Urinary bladder (tissue), 4 donors: ENCODE measurements around the gene SH3YL1. TPM values are rescaled to one million over a fixed set of nuclear protein-coding genes. Genes with fewer than 3 reads are reported as not detected.

ENCODE experiments used
- DNase-seq: peaks from one replicate; pipeline ENCODE4 v3.0.0-alpha.2; 2015; ENCODE audit errors: extremely low spot score
- H3K27ac ChIP-seq: one replicate; pipeline ENCODE4 v1.5.1; 2013; ENCODE audit warnings: low read depth, mild to moderate bottlenecking, moderate library complexity
- H3K36me3 ChIP-seq: one replicate; pipeline ENCODE4 v1.6.1; 2013; ENCODE audit warnings: mild to moderate bottlenecking, moderate library complexity; ENCODE audit not compliant: insufficient read depth
- H3K4me1 ChIP-seq: one replicate; pipeline ENCODE4 v1.6.1; 2013; ENCODE audit warnings: mild to moderate bottlenecking, moderate library complexity; ENCODE audit not compliant: insufficient read depth
- H3K4me3 ChIP-seq: one replicate; pipeline ENCODE4 v1.5.1; 2013; ENCODE audit warnings: low read depth, low read length
- WGBS: extraction: QIAGEN DNeasy Blood & Tissue Kit; methylation state at CpG from one replicate; pipeline ENCODE4 v1.1.7; 2013; 5-methylcytosine and 5-hydroxymethylcytosine counted together
- polyA plus RNA-seq: library from polyadenylated mRNA; stranded (reverse); fragments of 200-250 nt; gene quantifications from one replicate; pipeline ENCODE4 v1.2.3, GENCODE V29; 2013
- total RNA-seq: library from RNA; depleted of rRNA; stranded (reverse); fragments of >200 nt; gene quantifications from one replicate; pipeline ENCODE4 v1.2.3, GENCODE V29; 2014
- donor health status: healthy with polysubstance abuse.
- donor health status: healthy.

The SH3YL1 gene
- total and polyA plus RNA-seq, 2 donors: 24.5 to 155 TPM

DNA sequence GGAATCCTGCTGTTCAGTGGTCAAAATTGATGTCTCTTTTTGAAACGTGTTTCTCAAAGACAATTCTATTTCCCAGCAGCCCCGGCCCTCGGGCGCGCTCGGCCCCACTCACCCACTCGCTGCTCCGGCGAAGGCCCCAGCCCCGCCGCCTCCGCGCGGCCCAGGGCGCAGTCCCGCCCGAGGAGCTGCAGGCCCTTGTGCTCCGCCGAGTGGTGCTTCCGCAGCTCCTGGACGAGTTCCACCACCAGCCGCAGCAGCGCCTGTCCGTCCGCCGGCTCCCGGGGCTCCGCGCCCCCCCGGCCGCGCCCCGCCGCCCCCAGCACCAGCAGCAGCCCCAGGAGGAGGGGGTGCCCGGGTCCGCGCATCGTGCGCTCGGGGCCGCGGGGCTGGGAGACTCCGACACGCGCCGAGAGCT lies 23.6 kb upstream of the SH3YL1 start:
- H3K4me1 ChIP-seq: peaks cover 4% of the 10 kb centered on the region
- no peak overlapping the region for H3K27ac ChIP-seq
- H3K4me3 ChIP-seq: peak overlapping the region; percentile 64
- under 1% methylated on average over 46 of the region's 46 CpGs for WGBS
- H3K36me3 ChIP-seq: no peaks in the 10 kb centered on the region
- DNase-seq: no peak

DNA sequence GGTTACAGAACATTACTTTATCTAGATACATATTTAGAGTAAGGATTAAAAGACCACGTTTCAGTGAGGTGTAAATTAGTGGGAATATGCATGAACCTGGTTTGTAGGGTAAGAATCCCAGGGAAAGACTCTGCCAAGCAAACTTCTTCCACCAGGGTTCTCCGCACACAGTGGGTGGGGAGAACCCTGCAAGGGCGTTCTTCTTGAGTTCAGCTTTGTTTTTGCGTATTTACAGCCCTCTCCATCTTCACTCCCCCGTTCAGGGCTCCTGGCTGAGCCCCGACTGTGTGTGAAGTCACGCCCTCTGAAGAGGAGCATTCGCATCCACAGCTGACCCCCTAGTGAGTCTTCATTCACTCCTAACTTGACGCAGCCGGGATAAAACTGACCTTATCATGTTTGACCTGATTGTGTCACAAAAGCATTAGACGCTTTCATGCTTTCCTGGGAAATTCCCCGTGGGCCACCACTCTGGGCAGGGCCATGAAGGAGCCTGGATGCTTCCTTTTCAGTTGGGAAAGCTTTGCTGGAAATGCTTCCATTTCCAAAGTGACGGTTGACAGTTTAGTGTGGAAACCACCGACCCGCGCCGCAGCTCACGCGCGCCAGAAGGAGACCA lies 23.1 kb upstream of the SH3YL1 start:
- Histone ChIP-seq H3K4me1 (peaks cover 4% of the 10 kb centered on the region), H3K4me3 (peak overlapping the region; percentile 64), H3K36me3 (no peaks in the 10 kb centered on the region), H3K27ac (no peak overlapping the region)
- DNase-seq: no peak
- 26% methylated on average over 20 of the region's 20 CpGs for WGBS

DNA sequence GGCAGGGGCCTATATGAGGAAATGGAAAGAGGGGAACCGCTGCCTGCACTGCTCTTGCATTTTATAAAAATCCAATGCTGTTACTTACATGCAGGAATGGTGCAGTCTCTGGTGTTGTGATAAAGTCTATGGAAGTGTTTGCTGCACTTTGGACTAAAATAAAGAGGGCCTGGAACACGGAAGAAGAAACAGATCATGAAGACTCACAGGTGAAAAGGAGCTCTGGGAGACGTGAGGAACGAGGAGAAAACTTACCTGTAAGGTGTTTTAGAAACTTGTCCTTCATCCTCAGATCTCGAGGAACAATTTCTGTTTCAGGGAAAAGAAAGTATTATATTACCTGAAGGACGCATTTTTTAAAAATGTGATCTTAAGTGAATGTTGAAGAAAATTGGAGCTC lies 22.2 kb upstream of the SH3YL1 start:
- H3K4me1 ChIP-seq: peaks cover 4% of the 10 kb centered on the region
- H3K27ac ChIP-seq: no peak overlapping the region
- DNase-seq: no peak
- no peak overlapping the region for H3K4me3 ChIP-seq
- 85% methylated on average over 6 of the region's 6 CpGs for WGBS
- no peaks in the 10 kb centered on the region for H3K36me3 ChIP-seq

DNA sequence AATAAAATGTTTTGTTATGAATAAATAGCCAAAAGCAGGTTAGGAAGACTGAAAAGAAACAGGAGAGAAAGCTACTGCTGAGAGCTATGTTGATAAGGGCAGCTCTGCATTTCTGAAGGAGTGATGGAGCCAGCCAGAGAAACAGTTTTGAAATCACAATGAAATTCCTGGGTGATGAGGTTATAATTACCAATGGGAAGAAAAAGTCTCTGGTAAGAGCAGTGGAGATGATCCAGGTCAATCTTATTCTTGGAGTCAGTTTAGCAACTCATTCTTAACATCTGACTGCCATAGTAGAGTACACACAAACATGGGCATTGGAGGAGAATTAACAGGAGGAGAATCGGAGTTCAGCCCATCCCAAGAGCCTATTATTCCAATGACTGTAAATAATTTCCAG lies 21.7 kb upstream of the SH3YL1 start:
- 59% methylated on average over 1 of the region's 1 CpG for WGBS
- Histone ChIP-seq H3K4me3 (no peak overlapping the region), H3K36me3 (no peaks in the 10 kb centered on the region), H3K27ac (no peak overlapping the region), H3K4me1 (peaks cover 4% of the 10 kb centered on the region)
- no peak for DNase-seq

DNA sequence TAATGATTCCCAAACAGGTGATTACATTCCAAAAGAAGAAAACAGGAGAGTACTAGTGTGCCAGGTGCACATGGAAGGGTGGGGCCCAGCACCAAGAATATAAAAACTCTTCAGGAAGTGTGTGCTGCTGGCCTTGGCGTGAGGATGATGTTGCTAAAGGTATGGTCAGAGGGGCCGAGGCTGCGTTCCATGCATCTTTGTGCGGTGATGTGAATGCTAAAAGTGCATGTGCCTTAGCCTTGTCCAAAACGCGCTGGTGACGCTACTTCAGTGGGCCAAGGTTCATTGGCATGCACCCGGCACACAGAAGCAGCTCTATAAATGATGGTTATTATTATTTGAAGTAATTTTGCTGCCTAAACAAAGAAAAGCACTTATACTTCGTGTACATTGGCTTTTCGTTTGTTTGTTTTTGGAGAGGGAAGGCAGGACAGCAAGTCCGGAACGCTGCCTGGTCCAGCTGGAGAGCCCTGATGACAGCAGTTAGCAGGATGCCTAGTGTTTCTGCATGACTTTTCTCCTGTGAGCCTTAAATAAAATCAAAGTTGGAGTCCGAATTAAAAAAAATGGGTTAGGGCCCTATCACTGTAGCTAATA lies 21.2 kb upstream of the SH3YL1 start:
- no peak overlapping the region for H3K4me3 ChIP-seq
- peaks cover 4% of the 10 kb centered on the region for H3K4me1 ChIP-seq
- WGBS: 78% methylated on average over 13 of the region's 13 CpGs
- H3K27ac ChIP-seq: no peak overlapping the region
- H3K36me3 ChIP-seq: no peaks in the 10 kb centered on the region
- DNase-seq: no peak

DNA sequence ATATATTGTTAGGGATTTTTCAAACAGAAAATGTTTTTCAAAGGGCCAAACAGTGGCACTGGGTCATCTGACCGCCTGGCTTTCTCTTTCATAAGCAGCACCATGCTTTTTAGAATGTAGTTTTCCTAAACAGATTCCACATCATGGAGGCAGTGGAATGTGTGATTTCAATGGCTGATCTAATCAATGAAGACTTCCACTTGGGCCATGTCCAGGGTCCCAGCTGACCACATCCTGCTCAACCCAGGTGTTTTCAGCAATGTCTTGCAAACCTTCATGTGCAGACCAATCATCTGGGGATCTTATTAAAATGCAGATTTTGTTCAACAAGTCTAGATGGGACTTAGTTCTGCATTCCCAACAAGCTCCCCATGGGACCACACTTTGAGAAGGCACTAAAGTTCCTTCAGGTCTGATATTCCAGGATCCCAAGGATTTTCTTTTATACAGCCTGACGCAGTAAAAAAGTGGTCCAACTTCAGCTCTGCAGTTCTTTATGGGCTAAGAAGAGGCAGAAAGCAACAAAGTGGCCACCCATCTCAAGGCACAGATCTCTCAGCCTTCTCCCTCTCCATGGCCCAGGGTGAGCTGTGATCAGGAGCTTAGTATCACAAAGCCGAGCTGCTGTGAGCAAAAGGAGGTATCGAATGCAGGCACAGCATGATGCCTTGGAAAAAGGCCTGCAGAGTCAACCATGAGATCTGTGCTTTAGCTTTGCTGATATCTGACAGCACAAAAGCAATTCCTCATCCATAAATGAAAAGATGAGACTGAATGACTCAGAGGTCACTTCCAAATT lies 20.4 kb upstream of the SH3YL1 start:
- 86% methylated on average over 4 of the region's 4 CpGs for WGBS
- no peak for DNase-seq
- no peaks in the 10 kb centered on the region for H3K36me3 ChIP-seq
- peaks cover 4% of the 10 kb centered on the region for H3K4me1 ChIP-seq
- H3K4me3 ChIP-seq: no peak overlapping the region
- no peak overlapping the region for H3K27ac ChIP-seq

DNA sequence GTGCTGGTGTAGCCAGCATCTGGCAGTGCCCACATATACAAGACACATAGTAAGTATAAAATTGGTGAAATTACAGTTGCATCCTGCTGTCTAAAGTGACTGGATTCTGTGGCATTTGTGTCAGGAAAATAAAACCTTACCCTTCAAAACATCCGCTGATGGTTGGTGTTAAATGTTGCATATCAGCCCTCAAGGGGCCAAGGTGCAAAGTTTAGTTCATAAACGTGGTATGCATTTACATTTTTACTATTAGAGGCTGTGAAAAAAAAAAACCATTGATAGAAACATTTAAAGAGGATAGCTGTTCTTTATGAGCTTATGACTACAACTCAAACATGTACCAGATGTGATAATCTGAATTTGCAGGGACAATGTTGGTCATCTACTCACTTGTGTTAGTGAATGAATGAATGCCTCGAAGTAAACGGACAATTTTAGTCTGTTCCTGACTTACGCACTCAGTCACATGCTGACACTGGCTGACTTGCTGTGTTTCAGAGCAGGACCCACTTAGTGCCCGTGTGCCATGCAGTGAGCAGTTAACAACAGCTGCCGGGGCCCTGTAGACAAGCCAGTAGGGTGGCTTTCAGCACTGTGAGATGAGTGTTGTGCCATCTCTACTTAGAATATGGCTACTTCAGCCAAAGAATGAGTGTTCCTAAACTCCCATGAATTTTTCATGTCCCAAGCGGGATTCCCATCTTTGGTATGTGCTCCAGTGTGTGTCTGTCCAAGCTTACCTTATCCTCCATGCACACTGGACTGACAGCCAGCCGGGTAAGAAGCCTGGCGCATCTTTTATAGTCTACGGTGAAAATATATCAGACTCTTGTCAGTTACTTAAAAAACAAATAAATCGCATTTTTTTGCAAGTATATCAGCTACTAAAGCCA lies 18.8 kb upstream of the SH3YL1 start:
- no peaks in the 10 kb centered on the region for H3K4me1 ChIP-seq
- H3K27ac ChIP-seq: no peak overlapping the region
- 94% methylated on average over 12 of the region's 12 CpGs for WGBS
- no peak overlapping the region for H3K4me3 ChIP-seq
- H3K36me3 ChIP-seq: no peaks in the 10 kb centered on the region
- DNase-seq: no peak

DNA sequence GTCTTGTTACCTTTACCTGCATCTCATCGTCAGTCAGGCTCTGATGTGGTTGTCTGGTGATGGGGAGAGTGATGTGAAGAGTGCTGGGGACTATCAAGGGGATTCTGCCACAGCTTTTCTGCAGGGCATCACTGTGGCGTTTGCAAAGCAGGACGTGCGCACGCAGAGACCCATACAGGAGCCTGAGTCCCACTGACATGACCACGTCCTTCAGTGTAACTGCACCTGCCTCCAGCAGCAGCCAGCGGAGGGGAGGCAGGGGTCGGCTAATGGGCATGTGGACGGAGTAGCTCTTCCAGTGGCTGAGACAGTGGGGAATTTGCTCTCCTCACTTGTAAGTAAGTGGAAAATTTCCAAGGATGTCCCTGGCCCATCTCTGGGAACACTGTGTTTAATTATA lies 17.5 kb upstream of the SH3YL1 start:
- Histone ChIP-seq H3K27ac (no peak overlapping the region), H3K4me3 (no peak overlapping the region), H3K4me1 (no peaks in the 10 kb centered on the region), H3K36me3 (no peaks in the 10 kb centered on the region)
- 92% methylated on average over 9 of the region's 9 CpGs for WGBS
- DNase-seq: no peak

DNA sequence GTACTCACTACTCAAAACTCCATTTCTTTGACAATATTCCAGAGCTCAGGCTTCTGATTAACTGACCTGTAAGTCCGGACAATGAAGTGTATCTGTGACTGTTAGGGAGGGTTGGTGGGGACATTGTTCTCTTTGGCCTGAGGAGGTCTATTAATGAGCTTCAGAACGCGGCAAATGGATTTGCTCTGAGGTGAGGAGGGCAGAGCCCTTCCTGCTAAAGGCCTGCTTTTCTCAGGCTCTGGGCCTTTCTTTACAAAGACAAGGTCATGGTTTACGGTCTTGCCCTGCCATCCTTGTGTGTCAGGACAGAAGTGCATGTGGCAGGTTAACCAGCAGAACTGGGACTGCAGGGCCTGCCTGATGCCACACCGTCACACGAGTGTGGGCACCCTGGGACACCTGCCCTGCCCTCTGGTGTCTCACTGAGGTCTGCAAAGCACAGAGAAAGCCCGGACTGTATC lies 16.8 kb upstream of the SH3YL1 start:
- 80% methylated on average over 7 of the region's 7 CpGs for WGBS
- no peak for DNase-seq
- Histone ChIP-seq H3K36me3 (no peaks in the 10 kb centered on the region), H3K27ac (no peak overlapping the region), H3K4me3 (no peak overlapping the region), H3K4me1 (no peaks in the 10 kb centered on the region)

DNA sequence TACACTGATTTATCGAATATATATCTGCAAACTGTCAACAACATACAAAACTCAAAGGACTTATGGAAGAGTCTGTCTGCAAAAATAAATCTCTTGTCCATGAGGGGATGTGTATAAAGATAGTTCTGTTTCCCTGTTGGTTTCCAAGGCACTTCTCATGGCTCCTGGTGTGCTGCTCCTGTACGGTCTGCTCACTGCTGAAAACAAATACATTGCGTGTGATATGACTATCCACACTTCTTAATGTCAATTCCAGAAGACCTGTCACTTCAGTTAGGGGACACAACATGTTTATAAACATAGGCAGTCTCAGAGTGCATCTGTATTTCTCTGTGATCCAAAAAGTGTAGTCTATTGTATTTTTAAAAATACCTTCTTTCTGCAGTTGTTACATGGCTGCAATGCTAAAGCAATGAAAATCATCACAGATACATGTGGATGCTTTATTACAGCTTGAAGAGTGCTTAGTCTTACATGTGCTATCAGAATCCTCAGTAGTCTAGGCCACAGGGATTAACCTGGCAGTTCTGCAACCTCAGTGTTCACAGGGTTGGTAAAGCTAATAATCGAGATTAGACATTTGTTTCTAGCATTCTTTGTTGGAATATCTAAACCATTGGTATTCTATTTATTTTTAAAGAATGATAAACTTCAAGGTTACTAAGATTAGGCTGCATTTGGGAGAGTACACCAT lies 16.3 kb upstream of the SH3YL1 start:
- no peaks in the 10 kb centered on the region for H3K4me1 ChIP-seq
- DNase-seq: no peak
- H3K27ac ChIP-seq: no peak overlapping the region
- no peak overlapping the region for H3K4me3 ChIP-seq
- peaks cover 2% of the 10 kb centered on the region for H3K36me3 ChIP-seq
- WGBS: 80% methylated on average over 4 of the region's 4 CpGs

DNA sequence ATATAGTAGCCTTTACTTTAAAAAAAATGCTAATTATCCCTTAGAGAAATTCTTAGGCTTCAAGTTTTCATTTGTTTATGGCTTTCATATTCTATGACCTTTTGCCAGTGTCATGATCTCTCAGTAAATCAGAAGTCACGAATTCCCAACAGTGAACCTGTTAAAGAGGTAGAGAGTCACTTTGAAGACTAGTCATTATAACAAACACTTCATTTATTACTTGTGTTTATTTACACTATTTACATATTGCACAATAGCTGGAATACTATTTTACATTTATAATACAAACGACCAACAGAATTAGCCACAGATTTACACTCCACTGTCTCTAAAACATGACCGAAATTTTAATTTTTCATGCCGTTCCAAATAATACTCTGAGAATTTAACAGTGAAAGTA lies 15.5 kb upstream of the SH3YL1 start:
- no peak for DNase-seq
- H3K27ac ChIP-seq: no peak overlapping the region
- H3K36me3 ChIP-seq: peaks cover 2% of the 10 kb centered on the region
- WGBS: 81% methylated on average over 4 of the region's 4 CpGs
- H3K4me1 ChIP-seq: no peaks in the 10 kb centered on the region
- H3K4me3 ChIP-seq: no peak overlapping the region

DNA sequence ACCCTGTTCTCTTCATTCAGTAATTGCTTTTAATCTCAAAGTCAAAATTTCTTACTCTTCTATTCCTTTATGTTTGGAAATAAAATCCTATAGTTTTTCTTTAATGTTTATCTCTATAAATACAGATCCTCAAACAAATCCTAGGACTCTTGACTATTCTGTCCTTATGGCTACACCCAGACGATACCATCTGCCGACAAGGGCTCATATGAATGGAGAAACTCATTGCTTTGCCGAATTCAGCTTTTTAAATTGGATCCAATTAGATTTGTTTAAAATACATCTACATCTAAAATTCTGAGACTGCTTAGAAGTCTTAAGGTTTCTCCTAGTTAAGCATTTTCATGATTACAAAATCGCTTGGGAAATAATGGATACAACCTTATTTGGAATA lies 15.1 kb upstream of the SH3YL1 start:
- 85% methylated on average over 4 of the region's 4 CpGs for WGBS
- Histone ChIP-seq H3K27ac (no peak overlapping the region), H3K4me3 (no peak overlapping the region), H3K4me1 (no peaks in the 10 kb centered on the region), H3K36me3 (peaks cover 2% of the 10 kb centered on the region)
- DNase-seq: no peak
